ENCODE results near the gene CCDC82.

CCDC82 gene

GRCh38 chr11:96306933-96307775 is 82.6 kb downstream of the CCDC82 start:
- DNase-seq (ENCODE audit: low spot score), result peak; percentile 64

- DNase-seq (ENCODE audit: low spot score), result no peak
These were observed 83.1 kb downstream of the CCDC82 start for GRCh38 chr11:96306600-96306932.

GRCh38 chr11:96306071-96306470 is 83.6 kb downstream of the CCDC82 start:
- no peak for DNase-seq (ENCODE audit: low spot score)

- DNase-seq (ENCODE audit: low spot score), result no peak
These were observed 85.7 kb downstream of the CCDC82 start for GRCh38 chr11:96303980-96304379.

GRCh38 chr11:96303064-96303463 is 86.6 kb downstream of the CCDC82 start:
- DNase-seq (ENCODE audit: low spot score), result no peak

All from hepatic stellate cell (primary cell).